ENCODE results near the gene OLFML2A.
A peak's percentile ranks its signal among the peaks of the same experiment; 100 is the strongest.

Gene OLFML2A

DNA sequence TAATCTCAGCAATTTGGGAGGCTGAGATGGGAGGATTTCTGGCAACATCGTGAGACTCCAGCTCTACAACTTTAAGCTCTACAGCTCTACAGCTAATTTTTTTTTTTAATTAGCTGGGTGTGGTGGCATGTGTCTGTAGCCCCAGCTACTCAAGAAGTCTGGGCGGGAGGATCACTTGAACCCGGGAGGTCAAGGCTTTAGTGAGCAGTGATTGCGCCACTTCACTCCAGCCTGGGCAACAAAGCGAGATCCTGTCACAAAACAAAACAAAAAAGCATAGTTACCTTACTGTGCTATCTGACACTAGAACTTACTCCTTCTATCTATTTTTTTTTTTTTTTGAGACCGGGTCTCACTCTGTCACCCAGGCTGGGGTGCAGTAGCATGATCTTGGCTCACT is 70.0 kb downstream of the OLFML2A start:
- no peak overlapping the region for H3K9ac ChIP-seq (ENCODE audit: low read depth, low read length)
- H3K9me3 ChIP-seq (ENCODE audit: control insufficient read depth, insufficient read depth, low read length) = no peaks in the 10 kb centered on the region
- H3K36me3 ChIP-seq (ENCODE audit: insufficient read depth, low read length) = no peaks in the 10 kb centered on the region
- peaks cover under 1% of the 10 kb centered on the region; the same call in 1 of the 2 replicates for H3K4me1 ChIP-seq (ENCODE audit: insufficient read depth, low read length)

DNA sequence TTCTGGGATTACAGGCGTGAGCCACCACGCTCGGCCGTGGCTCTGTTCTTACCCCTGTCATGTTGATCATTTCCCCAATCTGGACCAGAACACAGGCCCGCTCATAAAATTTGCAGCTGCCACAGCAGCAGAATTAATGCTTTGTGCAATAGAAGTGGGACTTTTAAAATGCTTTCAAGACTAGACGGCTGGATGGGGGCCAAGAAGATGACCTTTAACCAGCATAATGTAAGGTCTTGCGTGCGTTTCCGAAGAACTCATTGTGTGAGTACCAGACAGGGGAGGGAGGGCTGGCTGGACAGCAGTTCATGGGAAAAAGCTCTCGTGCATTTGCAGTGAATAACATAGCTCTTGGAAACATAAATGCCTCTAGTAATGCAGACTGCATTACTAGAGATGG is 72.9 kb downstream of the OLFML2A start:
- Histone ChIP-seq H3K9ac (ENCODE audit: low read depth, low read length) (no peak overlapping the region), H3K4me1 (ENCODE audit: insufficient read depth, low read length) (peaks cover 4% of the 10 kb centered on the region; the same call in 1 of the 2 replicates), H3K36me3 (ENCODE audit: insufficient read depth, low read length) (no peaks in the 10 kb centered on the region), H3K9me3 (ENCODE audit: control insufficient read depth, insufficient read depth, low read length) (no peaks in the 10 kb centered on the region)

DNA sequence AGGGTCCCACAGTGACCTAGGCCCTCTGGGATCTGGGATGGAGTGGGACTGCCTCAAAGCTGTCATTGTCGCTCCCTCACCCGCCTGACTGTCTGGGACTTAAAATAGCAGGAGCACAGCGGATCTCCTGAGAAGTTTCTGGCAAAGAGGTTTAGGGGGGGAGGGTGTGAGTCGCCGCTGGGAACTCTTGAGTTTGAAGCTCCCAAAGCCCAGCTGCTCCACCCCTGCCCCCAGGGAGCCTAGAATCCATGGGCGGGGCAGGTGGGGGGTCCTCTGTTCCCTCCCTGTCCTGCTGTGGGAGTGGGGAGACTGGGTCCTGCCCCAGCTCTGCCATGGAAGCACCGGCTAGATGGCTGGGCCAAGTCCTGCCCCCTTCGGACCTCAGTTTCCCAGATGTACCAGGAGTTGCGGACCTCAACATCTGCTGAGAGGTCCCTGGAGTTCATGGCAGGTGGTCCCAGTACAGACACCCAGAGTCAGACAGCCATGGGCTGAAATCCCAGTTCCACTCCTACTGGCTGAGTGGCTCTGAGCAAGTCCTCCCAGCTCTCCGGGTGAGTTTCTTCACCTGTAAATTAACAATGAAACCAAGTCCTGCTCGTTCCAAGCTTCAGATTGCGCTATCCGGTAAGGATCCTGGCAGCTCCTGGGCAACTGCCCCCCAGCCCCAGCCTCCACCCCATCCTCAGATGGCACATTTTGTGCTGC is 75.3 kb downstream of the OLFML2A start:
- H3K36me3 ChIP-seq (ENCODE audit: insufficient read depth, low read length) = no peaks in the 10 kb centered on the region; the same call in 1 of the 2 replicates
- H3K9ac ChIP-seq (ENCODE audit: low read depth, low read length) = peak overlapping the region; percentile 54; the same call in 1 of the 2 replicates
- H3K4me1 ChIP-seq (ENCODE audit: insufficient read depth, low read length) = peaks cover 4% of the 10 kb centered on the region; the same call in 1 of the 2 replicates
- no peaks in the 10 kb centered on the region for H3K9me3 ChIP-seq (ENCODE audit: control insufficient read depth, insufficient read depth, low read length)

DNA sequence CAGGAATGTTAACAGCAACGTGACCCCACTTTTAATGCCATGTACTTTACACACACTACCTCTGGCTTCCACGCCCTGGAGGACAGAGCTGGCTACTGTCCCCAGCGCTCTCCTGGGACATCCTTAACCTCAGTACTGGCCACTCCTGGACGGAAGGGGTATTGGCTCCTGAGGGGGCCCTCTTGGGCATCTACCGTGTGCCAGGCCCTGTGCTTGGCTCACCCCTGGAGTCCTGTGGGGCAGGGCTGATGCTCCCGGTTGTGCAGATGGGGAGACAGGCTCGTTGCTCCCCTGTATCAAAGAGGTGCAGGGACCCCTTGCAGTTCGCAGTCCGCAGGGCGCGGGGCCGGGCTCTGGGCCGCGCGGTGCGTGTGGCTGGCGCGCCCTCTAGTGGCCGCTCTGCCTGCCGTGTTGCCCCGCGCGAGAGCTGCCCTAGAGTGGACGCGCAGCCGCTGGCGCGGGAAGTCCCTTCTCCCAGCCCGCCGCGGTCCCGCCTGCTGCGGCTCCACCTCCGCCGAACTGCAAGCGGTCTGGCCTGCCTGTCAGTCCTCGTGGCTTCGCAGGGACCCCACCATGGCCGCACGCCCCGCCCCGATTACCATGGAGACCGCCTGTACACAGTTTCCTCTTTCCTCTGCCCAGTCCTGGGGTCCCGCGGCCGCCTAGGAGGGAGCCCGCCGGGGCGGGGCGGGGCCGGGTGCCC is 76.0 kb downstream of the OLFML2A start, which contains the start of gene WDR38:
Gene WDR38, plus strand, starts transcription at position 632 of the 703 bp plus-strand sequence. CDS start 72 bp downstream, outside the sequence.
- H3K9me3 ChIP-seq (ENCODE audit: control insufficient read depth, insufficient read depth, low read length) = no peaks in the 10 kb centered on the region
- H3K36me3 ChIP-seq (ENCODE audit: insufficient read depth, low read length) = peaks cover under 1% of the 10 kb centered on the region; the same call in 1 of the 2 replicates
- peaks cover 4% of the 10 kb centered on the region; the same call in 1 of the 2 replicates for H3K4me1 ChIP-seq (ENCODE audit: insufficient read depth, low read length)
- peak within 1 kb of the TSS; percentile 54; the same call in 1 of the 2 replicates for H3K9ac ChIP-seq (ENCODE audit: low read depth, low read length)

DNA sequence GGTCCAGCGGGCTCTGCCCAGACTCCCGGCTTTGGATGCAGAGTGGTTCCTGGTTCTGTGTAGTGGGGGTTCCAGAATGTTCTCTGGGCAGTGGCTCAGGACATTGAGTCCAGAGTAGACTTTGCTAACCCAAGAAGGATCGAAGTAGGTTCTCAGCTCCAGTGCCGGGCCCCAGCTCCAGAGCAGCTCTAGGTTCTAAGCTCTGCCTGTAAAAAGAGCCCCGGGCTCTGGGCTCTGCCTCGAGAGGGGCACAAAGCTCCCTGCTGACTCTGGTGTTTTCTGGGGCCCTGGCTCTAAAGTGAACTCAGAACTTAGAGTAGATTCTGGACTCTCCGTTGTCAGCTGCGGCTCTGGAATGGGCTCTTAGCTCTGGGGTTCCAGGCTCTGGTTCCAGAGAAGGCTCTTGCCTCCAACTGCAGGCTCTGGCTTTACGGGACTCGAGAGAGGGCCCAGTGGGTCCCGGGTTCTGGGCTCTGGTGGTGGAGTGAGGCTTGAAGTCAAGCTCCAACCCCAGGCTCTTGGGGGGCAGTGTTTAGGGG is 76.7 kb downstream of the OLFML2A start:
- Histone ChIP-seq H3K9me3 (ENCODE audit: control insufficient read depth, insufficient read depth, low read length) (no peaks in the 10 kb centered on the region), H3K4me1 (ENCODE audit: insufficient read depth, low read length) (peaks cover 4% of the 10 kb centered on the region; the same call in 1 of the 2 replicates), H3K36me3 (ENCODE audit: insufficient read depth, low read length) (peaks cover 7% of the 10 kb centered on the region), H3K9ac (ENCODE audit: low read depth, low read length) (peak overlapping the region; percentile 54; the same call in 1 of the 2 replicates)

DNA sequence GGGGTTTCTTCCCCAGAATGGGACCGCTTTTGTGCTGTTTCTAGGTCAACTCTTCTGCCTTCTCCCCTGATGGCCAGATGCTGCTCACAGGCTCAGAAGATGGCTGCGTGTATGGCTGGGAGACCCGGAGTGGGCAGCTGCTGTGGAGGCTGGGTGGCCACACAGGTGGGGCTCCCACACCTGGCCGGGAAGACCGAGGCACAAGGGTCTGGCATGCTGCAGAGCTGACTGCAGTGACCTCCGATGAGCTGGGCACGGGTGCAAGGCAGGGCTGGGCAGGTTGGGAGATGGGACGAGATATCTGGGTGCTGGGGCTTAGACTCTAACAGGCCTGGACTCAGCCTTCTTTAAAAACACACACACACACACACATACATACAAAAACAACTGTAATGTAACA is 77.2 kb downstream of the OLFML2A start:
- H3K9ac ChIP-seq (ENCODE audit: low read depth, low read length) = no peak overlapping the region

DNA sequence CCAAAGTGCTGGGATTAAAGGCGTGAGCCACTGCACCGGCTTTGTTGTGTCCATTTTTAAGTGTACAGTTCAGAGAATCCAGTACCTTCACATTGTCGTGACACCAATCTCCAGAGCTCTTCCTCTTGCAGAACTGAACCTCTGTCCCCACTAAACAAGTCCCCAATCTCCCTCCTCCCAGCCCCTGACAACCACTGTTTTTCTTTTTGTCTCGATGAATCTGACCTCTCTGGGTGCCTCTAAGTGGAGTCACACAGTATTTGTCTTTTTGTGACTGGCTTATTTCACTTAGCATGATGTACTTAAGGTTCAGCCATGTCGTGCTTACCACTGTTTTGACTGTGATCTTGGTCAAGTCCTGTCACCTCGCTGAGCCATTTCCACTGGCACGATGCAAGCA is 77.9 kb downstream of the OLFML2A start:
- peaks cover 4% of the 10 kb centered on the region; the same call in 1 of the 2 replicates for H3K4me1 ChIP-seq (ENCODE audit: insufficient read depth, low read length)
- H3K9me3 ChIP-seq (ENCODE audit: control insufficient read depth, insufficient read depth, low read length) = no peaks in the 10 kb centered on the region
- no peak overlapping the region for H3K9ac ChIP-seq (ENCODE audit: low read depth, low read length)
- peaks cover 18% of the 10 kb centered on the region for H3K36me3 ChIP-seq (ENCODE audit: insufficient read depth, low read length)

More for the DNA sequence above, 77.2 kb downstream of the OLFML2A start:
- Histone ChIP-seq H3K4me1 (ENCODE audit: insufficient read depth, low read length) (peaks cover 4% of the 10 kb centered on the region; the same call in 1 of the 2 replicates), H3K36me3 (ENCODE audit: insufficient read depth, low read length) (peaks cover 12% of the 10 kb centered on the region), H3K9me3 (ENCODE audit: control insufficient read depth, insufficient read depth, low read length) (no peaks in the 10 kb centered on the region)

DNA sequence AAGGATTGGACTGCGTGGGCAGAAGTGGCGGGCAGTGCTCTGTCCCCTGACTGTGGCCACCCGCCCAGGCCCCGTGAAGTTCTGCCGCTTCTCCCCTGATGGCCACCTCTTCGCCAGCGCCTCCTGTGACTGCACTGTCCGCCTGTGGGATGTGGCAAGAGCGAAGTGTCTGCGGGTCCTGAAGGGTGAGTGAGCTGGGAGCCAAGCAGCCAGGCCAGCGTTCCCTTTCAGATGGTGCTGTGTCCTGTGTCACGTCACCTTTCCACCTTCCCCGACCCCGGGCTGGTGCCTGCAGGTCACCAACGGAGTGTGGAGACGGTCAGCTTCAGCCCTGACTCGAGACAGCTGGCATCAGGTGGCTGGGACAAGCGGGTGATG is 78.6 kb downstream of the OLFML2A start:
- peaks cover 26% of the 10 kb centered on the region for H3K36me3 ChIP-seq (ENCODE audit: insufficient read depth, low read length)
- peaks cover 10% of the 10 kb centered on the region for H3K4me1 ChIP-seq (ENCODE audit: insufficient read depth, low read length)
- H3K9ac ChIP-seq (ENCODE audit: low read depth, low read length) = no peak overlapping the region
- H3K9me3 ChIP-seq (ENCODE audit: control insufficient read depth, insufficient read depth, low read length) = no peaks in the 10 kb centered on the region

DNA sequence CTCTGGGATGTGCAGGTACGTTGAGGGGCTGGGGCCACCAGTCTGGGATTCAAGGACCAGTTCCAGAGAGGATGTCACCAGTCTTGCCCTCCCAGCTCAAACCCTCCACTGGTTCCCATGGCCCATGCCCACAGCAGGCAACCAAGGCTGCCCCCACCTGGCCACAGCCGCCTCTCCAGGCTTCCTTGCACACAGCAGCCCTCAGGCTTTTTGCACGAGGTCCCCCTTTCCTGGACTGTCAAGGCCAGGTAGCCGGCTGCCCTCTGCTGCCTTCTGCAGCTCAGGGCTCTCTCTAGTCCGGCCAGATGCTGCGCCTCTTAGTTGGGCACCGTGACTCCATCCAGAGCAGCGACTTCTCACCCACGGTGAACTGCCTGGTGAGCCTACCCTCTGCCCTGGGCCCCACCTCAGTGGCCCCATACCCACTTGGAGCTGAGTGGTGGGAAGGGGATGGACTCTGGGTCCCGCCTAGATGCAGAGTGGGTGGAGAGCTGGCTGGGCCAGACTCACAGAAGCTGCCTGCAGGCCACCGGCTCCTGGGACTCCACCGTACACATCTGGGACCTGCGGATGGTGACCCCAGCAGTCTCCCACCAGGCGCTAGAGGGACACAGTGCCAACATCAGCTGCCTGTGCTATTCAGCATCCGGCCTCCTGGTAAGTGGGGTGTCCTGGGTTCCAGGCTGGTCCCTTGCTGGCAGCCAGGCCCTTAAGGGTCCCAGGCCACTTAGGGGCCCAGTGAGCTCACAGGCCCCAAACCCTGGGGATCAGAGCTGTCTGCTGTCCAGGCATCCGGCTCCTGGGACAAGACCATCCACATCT is 79.2 kb downstream of the OLFML2A start:
- H3K4me1 ChIP-seq (ENCODE audit: insufficient read depth, low read length) = peaks cover 10% of the 10 kb centered on the region
- H3K9me3 ChIP-seq (ENCODE audit: control insufficient read depth, insufficient read depth, low read length) = no peaks in the 10 kb centered on the region
- no peak overlapping the region for H3K9ac ChIP-seq (ENCODE audit: low read depth, low read length)
- peaks cover 32% of the 10 kb centered on the region for H3K36me3 ChIP-seq (ENCODE audit: insufficient read depth, low read length)

DNA sequence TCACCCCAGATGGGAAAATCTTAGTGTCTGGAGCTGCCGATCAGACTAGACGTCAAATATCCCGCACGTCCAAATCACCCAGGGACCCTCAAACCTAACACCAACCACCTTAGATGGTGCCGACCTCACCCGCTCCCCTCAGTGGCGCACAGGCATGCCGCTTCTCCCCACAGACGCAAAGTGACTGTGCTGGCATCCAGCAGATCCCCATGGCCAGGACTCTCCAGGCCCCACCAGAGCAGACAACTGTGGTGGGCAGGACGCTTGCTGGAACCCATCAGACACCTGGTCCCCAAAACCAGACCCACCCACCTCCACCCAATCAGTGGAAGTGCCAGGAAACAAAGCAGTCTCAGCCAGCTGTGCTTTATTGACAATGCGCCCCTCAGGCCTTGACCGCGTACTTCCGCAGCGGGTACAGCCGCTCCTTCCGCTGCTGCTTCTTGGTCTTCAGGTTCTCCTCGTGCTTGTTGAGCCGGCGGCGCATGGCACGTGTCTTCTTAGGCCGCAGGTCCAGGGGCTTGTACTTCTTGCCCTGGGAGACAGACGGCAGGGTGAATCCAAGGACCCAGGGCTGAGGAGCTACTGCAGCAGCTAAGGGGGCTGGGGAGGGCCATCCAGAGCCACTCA is 80.7 kb downstream of the OLFML2A start:
- H3K9ac ChIP-seq (ENCODE audit: low read depth, low read length) = no peak overlapping the region

DNA sequence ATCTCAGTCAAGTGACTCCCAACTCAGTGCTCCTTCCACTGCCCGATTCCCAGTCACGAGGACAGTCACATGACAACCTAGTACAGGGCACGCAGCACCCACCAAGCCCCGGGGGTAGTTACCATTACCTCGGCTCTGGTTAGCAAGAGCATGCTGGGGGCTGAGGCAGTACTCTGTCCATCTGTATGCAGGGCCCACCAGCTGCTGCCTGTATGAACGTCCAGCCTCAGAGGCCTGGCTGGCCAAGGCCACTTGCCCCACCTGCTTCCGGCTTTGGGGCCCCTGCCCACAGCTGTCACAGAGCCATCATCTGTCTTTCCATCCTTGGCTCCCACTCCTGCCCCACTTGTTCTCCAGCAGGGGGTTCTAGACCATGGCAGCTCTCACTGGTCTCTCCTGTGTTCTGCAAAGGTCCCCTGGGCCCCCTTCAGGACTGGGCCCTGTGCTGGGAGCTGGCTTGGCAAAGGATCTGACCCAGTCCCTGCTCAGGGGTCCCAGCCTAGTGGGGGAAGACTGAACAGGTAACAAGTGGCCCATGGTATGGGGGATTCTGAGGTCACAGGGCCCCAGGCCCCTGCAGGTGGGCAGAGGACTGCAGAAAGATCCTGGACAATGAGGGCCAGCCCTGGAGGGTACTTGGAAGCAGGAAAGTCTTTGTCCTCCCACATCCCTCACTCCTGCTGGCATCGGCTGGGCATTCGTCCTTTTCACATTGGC is 81.6 kb downstream of the OLFML2A start:
- H3K36me3 ChIP-seq (ENCODE audit: insufficient read depth, low read length) = peaks cover 32% of the 10 kb centered on the region
- peaks cover 5% of the 10 kb centered on the region for H3K4me1 ChIP-seq (ENCODE audit: insufficient read depth, low read length)
- no peak overlapping the region for H3K9ac ChIP-seq (ENCODE audit: low read depth, low read length)
- no peaks in the 10 kb centered on the region for H3K9me3 ChIP-seq (ENCODE audit: control insufficient read depth, insufficient read depth, low read length)

More for the DNA sequence above, 80.7 kb downstream of the OLFML2A start:
- Histone ChIP-seq H3K4me1 (ENCODE audit: insufficient read depth, low read length) (peaks cover 6% of the 10 kb centered on the region), H3K36me3 (ENCODE audit: insufficient read depth, low read length) (peaks cover 32% of the 10 kb centered on the region), H3K9me3 (ENCODE audit: control insufficient read depth, insufficient read depth, low read length) (no peaks in the 10 kb centered on the region)

DNA sequence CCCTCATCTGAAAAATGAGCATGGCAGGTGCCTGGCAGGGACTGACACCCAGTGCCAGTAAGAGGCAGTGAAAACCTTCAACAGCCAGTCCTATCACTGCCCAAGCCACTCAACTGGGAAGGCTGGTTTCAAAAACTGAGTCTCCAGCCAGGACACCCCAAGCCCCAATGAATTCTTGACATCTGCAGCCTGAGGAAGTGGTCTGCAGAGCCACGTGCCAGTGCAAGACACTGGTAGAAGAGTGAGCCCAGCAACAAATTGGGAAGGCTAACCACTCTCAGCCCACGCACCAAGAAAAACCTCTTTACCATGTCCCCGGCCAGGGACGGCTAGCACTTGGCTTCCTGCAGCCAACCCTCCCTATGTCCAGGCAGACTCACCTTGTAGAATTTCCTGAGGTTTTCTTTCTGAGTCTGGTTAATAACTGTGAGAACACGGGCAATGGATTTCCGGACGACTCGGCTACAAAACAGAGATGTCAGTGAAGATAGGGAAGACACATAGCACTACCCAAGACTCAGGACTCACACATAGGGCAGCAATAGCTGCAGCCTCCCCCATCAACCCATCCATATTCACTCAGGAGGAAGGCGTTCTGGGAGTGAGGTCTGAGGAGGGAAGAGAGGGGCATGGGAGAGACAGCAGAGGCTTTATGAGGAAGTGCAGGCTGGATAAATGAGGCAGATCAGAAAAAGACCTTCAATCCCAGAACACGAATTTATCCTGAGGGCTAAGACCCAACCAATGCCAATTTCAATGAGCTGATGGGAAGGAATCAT is 83.1 kb downstream of the OLFML2A start:
- Histone ChIP-seq H3K36me3 (ENCODE audit: insufficient read depth, low read length) (peaks cover 32% of the 10 kb centered on the region), H3K9me3 (ENCODE audit: control insufficient read depth, insufficient read depth, low read length) (no peaks in the 10 kb centered on the region), H3K4me1 (ENCODE audit: insufficient read depth, low read length) (peaks cover 5% of the 10 kb centered on the region), H3K9ac (ENCODE audit: low read depth, low read length) (peak overlapping the region; percentile 85; the same call in 1 of the 2 replicates)

Data from ES-I3 (cell line).